Type B pancreatic cell (in vitro differentiated cells): Measurements from ENCODE around the gene PAQR4. TPM values are rescaled to one million over a fixed set of nuclear protein-coding genes. Genes with fewer than 3 reads are reported as not detected.

Experiments used
- DNase-seq: peaks from one replicate; pipeline ENCODE4 v3.0.0; 2021; ENCODE audit warnings: mixed read lengths; ENCODE audit not compliant: unreplicated experiment; ENCODE audit errors: extremely low spot score
- H3K27ac Mint-ChIP-seq: 2 replicates; pipeline ENCODE4 v1.8.0; 2021; ENCODE audit warnings: mild to moderate bottlenecking, mixed read lengths
- H3K27me3 Mint-ChIP-seq: 2 replicates; pipeline ENCODE4 v1.8.0; 2021; ENCODE audit warnings: mixed read lengths
- H3K36me3 Mint-ChIP-seq: 2 replicates; pipeline ENCODE4 v1.8.0; 2021; ENCODE audit warnings: mixed read lengths
- H3K4me1 Mint-ChIP-seq: one replicate; pipeline ENCODE4 v1.8.0; 2021; ENCODE audit warnings: mixed read lengths; ENCODE audit not compliant: unreplicated experiment
- H3K4me3 Mint-ChIP-seq: 2 replicates; pipeline ENCODE4 v1.8.0; 2021; ENCODE audit warnings: mild to moderate bottlenecking, mixed read lengths
- H3K9me3 Mint-ChIP-seq: 2 replicates; pipeline ENCODE4 v1.8.0; 2021; ENCODE audit warnings: mixed read lengths
- total RNA-seq: library from RNA; stranded (reverse); gene quantifications from 2 replicates; pipeline ENCODE4 v1.2.1, GENCODE V29; 2021; ENCODE audit warnings: low replicate concordance
- TF ChIP-seq, protein P1 (sequence below): fragments of 200-600 bp; sonication (generic); conservative IDR thresholded peaks from 2 replicates; pipeline ENCODE4 v1.5.0; 2021; ENCODE audit warnings: antibody characterized with exemption, mild to moderate bottlenecking

PAQR4 gene
- total RNA-seq, 1 donor from 2014 or later, result 23.8 TPM

DNA sequence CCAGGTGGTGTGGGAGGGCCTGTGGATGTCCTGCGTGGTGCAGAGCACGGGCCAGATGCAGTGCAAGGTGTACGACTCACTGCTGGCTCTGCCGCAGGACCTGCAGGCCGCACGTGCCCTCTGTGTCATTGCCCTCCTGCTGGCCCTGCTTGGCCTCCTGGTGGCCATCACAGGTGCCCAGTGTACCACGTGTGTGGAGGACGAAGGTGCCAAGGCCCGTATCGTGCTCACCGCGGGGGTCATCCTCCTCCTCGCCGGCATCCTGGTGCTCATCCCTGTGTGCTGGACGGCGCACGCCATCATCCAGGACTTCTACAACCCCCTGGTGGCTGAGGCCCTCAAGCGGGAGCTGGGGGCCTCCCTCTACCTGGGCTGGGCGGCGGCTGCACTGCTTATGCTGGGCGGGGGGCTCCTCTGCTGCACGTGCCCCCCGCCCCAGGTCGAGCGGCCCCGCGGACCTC is 44.4 kb downstream of the PAQR4 start:
- Mint-ChIP-seq H3K36me3 (no peaks in the 10 kb centered on the region), H3K4me1 (peaks cover 4% of the 10 kb centered on the region), H3K9me3 (no peaks in the 10 kb centered on the region), H3K27ac (peak overlapping the region; percentile 53), H3K4me3 (no peak overlapping the region), H3K27me3 (peaks cover 61% of the 10 kb centered on the region)
- TF ChIP-seq, protein P1, sequence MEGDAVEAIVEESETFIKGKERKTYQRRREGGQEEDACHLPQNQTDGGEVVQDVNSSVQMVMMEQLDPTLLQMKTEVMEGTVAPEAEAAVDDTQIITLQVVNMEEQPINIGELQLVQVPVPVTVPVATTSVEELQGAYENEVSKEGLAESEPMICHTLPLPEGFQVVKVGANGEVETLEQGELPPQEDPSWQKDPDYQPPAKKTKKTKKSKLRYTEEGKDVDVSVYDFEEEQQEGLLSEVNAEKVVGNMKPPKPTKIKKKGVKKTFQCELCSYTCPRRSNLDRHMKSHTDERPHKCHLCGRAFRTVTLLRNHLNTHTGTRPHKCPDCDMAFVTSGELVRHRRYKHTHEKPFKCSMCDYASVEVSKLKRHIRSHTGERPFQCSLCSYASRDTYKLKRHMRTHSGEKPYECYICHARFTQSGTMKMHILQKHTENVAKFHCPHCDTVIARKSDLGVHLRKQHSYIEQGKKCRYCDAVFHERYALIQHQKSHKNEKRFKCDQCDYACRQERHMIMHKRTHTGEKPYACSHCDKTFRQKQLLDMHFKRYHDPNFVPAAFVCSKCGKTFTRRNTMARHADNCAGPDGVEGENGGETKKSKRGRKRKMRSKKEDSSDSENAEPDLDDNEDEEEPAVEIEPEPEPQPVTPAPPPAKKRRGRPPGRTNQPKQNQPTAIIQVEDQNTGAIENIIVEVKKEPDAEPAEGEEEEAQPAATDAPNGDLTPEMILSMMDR, result no peak
- no peak for DNase-seq

DNA sequence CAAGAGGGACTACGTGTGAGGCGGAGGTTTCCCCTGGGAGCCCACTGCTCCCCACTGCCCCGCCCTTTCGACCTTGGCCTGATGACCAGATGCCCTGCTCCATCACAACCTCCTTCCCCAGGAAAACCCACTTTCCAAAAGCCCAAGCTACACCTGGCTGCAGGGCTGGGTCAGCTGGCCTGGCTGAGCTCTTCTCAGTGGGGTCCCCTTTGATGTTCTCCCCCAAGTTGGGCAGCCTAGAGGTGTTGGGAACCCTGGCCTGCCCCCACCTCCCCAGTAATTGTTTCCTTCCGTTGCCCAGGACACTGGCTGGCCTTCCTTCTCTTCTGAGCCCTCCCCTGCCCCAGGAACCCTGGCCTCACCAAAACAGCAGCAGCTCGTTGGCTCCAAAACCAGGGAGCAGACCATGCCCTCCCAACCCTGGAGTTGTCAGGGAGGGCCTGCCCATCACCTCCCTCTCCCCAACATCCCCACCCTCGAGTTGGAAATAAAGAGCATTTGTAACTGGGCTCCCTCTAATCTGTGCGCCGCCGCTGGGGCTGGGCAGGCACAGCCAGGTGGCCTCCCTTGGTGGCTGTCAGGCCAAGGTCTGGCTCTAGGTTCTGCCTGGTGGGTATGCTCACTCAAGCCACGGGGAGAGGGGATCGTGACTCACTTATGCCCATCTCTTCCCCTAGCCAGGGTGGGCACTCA is 45.0 kb downstream of the PAQR4 start:
- Mint-ChIP-seq H3K36me3 (no peaks in the 10 kb centered on the region), H3K27me3 (peaks cover 56% of the 10 kb centered on the region), H3K4me1 (peaks cover 4% of the 10 kb centered on the region), H3K4me3 (peak overlapping the region; percentile 61), H3K9me3 (no peaks in the 10 kb centered on the region), H3K27ac (peak overlapping the region; percentile 70)
- TF ChIP-seq, protein P1, result no peak
- no peak for DNase-seq

DNA sequence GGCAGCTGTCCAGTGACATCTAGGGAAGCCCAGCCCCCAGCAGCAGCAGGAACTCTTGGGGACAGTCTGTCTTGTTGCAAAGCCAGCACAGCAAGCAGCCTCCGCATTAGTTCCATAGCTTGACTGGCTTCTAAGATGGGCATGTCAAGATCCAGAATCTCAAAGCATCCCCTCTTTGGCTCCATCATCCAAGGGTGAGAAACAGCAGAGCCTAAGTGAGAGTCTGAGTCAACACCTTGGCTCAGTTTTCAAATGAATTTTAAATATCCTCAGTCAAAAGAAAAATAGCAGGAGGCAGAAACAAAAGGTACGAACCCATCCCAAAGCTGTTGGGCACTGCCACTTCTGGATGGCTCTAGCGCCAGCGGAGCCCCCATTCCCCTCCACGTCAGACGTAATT is 45.8 kb downstream of the PAQR4 start:
- peaks cover 6% of the 10 kb centered on the region for H3K4me1 Mint-ChIP-seq
- H3K27ac Mint-ChIP-seq, result peak overlapping the region; percentile 74
- no peaks in the 10 kb centered on the region for H3K9me3 Mint-ChIP-seq
- TF ChIP-seq, protein P1, result no peak
- no peak for DNase-seq
- H3K27me3 Mint-ChIP-seq, result peaks cover 54% of the 10 kb centered on the region
- H3K36me3 Mint-ChIP-seq, result no peaks in the 10 kb centered on the region
- H3K4me3 Mint-ChIP-seq, result peak overlapping the region; percentile 61

DNA sequence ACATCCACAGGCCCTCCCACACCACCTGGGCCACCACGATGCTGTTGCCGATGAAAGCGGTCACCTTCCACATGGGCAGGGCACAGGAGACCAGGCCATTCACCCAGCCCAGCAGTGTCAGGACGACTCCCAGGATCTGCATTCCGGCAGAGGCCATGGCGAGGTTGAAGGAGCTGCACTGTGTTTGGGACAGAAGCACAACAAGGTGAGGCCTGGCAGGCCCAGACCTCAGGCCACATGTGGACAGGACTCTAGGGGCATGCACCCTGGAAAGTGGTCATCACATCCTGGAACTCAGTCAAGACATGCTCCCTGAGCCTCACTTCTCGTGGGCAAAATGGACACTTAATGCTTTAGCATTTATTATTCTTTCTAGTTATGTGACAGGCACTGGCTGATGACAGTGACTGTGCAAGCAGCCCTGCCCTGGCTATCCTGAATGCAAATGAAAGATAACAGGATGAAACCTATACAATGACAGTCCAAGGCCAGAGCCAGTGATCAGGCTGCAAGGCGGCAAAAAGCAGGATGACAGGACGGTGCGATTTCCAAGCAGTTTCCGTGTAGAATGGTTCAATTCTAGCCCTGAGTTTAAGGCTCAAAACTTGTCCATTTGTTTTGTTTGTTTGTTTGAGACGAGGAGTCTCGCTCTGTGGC is 46.8 kb downstream of the PAQR4 start:
- Mint-ChIP-seq H3K36me3 (no peaks in the 10 kb centered on the region), H3K4me3 (peak overlapping the region; percentile 88), H3K27me3 (peaks cover 56% of the 10 kb centered on the region), H3K27ac (peak overlapping the region; percentile 93), H3K9me3 (no peaks in the 10 kb centered on the region), H3K4me1 (peaks cover 8% of the 10 kb centered on the region)
- no peak for DNase-seq
- TF ChIP-seq, protein P1, result no peak

DNA sequence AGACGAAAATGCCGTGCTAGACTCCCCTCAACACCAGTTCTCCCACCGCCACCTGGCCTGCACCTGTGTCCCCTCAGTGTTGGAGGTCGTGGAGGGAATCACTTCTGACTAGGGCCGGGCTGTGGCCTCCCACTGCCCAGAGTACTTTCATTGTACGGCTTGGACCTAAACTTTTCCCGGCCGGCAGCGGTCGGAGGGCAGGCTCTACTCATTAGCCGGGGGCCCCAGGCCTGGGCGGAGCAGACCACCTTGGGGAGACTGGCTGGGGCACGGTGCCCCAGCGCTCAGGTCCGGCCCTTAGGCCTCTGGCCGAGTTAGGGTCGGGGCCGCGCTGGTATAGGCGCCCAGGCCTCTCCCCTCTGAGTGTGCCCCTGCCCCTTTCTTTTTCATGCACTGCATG is 48.2 kb downstream of the PAQR4 start:
- peak overlapping the region; percentile 85 for H3K27ac Mint-ChIP-seq
- no peak for DNase-seq
- no peaks in the 10 kb centered on the region for H3K9me3 Mint-ChIP-seq
- H3K4me3 Mint-ChIP-seq, result peak overlapping the region; percentile 83
- no peaks in the 10 kb centered on the region for H3K36me3 Mint-ChIP-seq
- TF ChIP-seq, protein P1, result no peak
- H3K4me1 Mint-ChIP-seq, result peaks cover 20% of the 10 kb centered on the region
- peaks cover 48% of the 10 kb centered on the region for H3K27me3 Mint-ChIP-seq
